Cardiac fibroblast (primary cell): ENCODE results near the gene KRTAP10-9.
"Not testable (repeated sequence)": the region's sequence is repeated elsewhere in the genome, so short reads cannot be mapped to it uniquely, and the experiment has no call there.

Experiments
- DNase-seq, 2 donors: peaks; one replicate each; pipeline versions ENCODE4 v3.0.0 to v3.0.0-alpha.2; 2010; ENCODE audit warnings: low read depth in 2 of 2
- H3K4me3 ChIP-seq, 2 donors: replicated peaks in 1 of 2; 1 replicate in 1 of 2; 2 replicates in 1 of 2; pipeline ENCODE4 v1.5.1; 2011; ENCODE audit warnings: low read depth in 2 of 2, low read length in 2 of 2, mild to moderate bottlenecking in 2 of 2, moderate library complexity in 1 of 2
- TF ChIP-seq, protein P1 (sequence below): IDR thresholded peaks from one replicate; pipeline ENCODE4 v1.5.1; 2011; ENCODE audit warnings: low read depth, mild to moderate bottlenecking, low read length, inconsistent platforms

Gene KRTAP10-9

DNA sequence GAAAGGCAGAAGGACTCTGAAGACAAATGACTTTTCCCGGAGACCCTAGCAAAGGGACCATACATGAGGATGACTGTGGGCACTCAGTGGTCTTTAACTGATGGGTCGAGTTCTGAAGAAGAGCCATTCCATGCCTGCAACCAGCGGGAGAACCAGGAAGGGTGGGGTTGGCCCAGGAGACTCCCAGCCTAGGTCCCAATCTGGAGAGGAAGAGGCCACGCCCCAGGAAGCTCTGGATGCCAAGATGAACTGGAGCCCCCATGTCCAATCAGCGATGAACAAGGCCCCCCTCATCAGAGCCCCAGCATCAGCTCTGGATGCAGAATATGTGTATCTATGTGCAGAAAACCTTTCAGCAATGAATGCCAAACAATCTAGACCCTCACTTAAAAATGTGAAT, 13.9 kb downstream of the KRTAP10-9 start:
- DNase-seq = no peak
- TF ChIP-seq, protein P1, sequence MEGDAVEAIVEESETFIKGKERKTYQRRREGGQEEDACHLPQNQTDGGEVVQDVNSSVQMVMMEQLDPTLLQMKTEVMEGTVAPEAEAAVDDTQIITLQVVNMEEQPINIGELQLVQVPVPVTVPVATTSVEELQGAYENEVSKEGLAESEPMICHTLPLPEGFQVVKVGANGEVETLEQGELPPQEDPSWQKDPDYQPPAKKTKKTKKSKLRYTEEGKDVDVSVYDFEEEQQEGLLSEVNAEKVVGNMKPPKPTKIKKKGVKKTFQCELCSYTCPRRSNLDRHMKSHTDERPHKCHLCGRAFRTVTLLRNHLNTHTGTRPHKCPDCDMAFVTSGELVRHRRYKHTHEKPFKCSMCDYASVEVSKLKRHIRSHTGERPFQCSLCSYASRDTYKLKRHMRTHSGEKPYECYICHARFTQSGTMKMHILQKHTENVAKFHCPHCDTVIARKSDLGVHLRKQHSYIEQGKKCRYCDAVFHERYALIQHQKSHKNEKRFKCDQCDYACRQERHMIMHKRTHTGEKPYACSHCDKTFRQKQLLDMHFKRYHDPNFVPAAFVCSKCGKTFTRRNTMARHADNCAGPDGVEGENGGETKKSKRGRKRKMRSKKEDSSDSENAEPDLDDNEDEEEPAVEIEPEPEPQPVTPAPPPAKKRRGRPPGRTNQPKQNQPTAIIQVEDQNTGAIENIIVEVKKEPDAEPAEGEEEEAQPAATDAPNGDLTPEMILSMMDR = no peak
- H3K4me3 ChIP-seq = no peak overlapping the region

DNA sequence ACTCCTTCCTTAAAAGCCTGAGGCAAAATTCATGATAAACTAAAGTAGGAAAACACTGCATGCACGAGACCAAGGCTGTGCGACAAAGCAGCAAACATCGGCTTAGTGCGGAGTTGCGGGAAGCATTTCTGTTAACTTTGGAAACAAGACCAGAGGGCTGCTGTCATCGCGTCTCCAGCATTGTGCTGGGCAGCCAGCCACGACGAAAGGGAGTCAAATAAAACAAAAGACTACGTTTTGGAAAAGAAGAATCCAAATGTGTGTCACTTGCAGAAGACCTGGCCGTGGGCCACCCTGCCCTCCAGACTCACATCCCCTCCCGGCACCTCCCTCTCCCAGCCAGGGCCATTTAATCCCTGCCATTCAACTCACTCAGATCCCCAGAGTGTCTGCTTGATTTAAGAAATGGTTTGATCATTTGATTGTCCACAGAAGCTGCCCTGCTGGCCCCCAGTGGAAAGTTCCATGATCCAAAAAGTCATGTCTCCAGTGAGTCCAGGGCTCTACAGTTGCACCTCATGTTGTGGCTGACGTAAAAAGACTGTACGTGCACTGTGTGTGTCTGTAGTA, 16.9 kb downstream of the KRTAP10-9 start:
- no peak overlapping the region for H3K4me3 ChIP-seq
- no peak for DNase-seq
- TF ChIP-seq, protein P1 = no peak

DNA sequence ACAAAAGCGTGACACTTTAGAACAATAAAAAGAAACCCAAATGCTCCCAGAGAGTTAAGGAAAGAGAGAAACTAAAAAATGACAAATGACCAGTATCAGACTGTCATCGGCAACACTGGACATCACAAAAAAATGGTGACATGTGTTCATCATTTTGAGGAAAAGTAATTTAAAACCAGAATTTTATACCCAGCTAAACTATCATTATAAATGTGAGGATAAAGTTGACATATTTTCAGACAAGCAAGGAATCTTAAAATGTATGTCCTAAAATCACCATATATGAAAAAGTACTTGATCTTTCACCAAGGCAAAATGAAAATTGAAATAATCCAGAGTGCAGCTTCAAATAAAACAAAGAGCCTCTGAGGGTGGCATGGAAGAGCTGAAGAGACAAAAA, 18.0 kb downstream of the KRTAP10-9 start:
- TF ChIP-seq, protein P1 = no peak
- DNase-seq = no peak
- H3K4me3 ChIP-seq = no peak overlapping the region

DNA sequence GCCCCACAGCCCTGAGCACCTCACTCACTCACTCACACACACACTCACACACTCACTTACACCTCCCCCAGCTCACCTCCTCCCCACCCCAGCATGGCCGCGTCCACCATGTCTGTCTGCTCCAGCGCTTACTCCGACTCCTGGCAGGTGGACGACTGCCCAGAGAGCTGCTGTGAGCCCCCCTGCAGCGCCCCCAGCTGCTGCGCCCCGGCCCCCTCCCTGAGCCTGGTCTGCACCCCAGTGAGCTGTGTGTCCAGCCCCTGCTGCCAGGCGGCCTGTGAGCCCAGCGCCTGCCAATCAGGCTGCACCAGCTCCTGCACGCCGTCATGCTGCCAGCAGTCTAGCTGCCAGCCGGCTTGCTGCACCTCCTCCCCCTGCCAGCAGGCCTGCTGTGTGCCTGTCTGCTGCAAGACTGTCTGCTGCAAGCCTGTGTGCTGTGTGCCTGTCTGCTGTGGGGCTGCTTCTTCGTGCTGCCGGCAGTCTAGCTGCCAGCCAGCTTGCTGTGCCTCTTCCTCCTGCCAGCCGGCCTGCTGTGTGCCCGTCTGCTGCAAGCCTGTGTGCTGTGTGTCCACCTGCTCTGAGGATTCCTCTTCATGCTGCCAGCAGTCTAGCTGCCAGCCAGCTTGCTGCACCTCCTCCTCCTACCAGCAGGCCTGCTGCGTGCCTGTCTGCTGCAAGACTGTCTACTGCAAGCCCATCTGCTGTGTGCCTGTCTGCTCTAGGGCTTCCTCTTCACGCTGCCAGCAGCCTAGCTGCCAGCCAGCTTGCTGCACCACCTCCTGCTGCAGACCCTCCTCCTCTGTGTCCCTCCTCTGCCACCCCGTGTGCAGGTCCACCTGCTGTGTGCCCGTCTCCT, 19.7 kb downstream of the KRTAP10-9 start, which contains the start of gene KRTAP10-11:
Gene KRTAP10-11 (plus strand): TSS at position 49 of the 856 bp plus-strand sequence. CDS start 45 bp downstream, at position 94.
- not testable (repeated sequence) for DNase-seq, H3K4me3 ChIP-seq

DNA sequence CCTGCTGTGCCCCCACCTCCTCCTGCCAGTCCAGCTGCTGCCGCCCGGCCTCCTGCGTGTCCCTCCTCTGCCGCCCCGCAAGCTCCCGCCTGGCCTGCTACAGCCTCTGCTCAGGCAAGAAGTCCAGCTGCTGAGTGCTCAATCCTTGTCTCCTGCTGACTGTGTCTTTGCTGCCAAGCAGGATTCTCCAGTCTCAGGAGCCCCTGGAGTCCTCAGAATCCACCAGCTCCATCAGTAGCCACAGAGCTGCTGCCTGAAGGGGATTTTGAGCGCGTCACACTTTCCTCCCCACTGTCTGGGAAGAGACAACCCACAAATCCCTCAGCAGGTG, 20.3 kb downstream of the KRTAP10-9 start:
- no peak for DNase-seq

GRCh38 chr21:44648557-44649311, 21.8 kb downstream of the KRTAP10-9 start:
- no peak for DNase-seq
- H3K4me3 ChIP-seq = no peak overlapping the region
- TF ChIP-seq, protein P1 = no peak

More for the DNA sequence above, 20.3 kb downstream of the KRTAP10-9 start:
- TF ChIP-seq, protein P1 = no peak
- H3K4me3 ChIP-seq = no peak overlapping the region
